GM12872 (cell line): Measurements from ENCODE around the gene CBFA2T3.

Experiments used
- CTCF ChIP-seq: IDR thresholded peaks from 3 replicates; pipeline ENCODE4 v1.5.1; 2011; ENCODE audit warnings: low read depth, mild to moderate bottlenecking, low read length, moderate library complexity; ENCODE audit not compliant: insufficient read depth

CBFA2T3 gene

DNA sequence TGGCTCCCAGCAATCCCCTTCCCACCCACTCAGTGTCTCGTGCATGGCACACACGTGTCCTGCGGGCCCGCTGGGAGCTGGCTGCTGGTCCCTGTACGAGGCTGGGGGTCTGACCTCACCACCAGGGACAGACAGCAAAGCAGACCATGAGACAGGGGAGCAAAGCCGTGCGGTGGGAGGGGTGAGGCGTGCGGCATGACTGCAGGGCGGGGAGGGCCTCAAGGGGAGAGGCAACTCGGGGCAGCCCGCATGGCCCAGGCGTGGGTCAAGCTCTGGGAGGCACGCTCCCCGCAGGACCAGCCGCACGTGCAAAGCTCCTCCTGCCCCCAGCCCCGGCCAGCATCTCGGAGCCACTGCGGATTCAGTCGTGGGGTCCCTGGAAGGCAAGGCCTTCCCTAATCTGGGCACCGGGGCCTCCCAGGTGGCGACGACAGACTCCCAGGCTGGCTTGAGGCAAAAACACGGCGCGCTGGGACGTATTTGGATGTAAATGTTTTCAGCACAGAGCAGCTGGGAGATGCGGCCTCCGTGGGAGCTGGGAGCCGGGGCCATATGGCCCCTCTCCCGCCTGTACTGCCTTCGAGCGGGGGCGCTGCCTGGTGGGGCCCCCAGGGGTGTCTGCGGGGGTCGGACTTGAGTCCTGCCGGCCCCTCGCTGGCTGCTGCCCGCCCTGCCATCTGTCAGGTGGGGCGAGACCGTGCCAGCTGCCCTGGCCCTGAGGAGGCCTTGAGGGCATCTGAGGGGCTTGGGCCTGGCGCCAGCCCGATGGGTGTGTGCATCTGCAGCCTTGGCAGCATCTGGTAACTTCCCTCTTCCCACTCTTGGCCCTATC is 12.2 kb upstream of the CBFA2T3 start:
- no peak for TF ChIP-seq CTCF

DNA sequence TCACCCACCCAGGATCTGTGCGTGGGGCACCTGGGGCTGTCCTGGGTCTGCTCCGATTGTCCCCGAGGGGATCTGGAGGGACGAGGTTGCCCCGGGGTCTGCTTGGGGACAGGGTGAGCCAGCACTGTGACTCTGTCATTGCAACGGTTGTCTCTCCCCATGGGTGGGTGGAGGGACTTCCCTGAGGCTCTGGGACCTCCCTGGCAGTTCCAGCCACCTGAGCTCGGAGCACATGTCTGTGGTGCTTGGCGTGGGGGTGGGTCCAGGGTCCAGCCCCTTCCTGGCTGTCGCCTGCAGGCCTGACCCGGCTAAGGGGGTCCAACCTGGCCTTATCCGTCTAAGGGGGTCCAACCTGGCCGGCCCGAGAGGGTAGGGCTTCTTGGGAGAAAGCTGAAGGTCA is 8.5 kb upstream of the CBFA2T3 start:
- no peak for TF ChIP-seq CTCF

DNA sequence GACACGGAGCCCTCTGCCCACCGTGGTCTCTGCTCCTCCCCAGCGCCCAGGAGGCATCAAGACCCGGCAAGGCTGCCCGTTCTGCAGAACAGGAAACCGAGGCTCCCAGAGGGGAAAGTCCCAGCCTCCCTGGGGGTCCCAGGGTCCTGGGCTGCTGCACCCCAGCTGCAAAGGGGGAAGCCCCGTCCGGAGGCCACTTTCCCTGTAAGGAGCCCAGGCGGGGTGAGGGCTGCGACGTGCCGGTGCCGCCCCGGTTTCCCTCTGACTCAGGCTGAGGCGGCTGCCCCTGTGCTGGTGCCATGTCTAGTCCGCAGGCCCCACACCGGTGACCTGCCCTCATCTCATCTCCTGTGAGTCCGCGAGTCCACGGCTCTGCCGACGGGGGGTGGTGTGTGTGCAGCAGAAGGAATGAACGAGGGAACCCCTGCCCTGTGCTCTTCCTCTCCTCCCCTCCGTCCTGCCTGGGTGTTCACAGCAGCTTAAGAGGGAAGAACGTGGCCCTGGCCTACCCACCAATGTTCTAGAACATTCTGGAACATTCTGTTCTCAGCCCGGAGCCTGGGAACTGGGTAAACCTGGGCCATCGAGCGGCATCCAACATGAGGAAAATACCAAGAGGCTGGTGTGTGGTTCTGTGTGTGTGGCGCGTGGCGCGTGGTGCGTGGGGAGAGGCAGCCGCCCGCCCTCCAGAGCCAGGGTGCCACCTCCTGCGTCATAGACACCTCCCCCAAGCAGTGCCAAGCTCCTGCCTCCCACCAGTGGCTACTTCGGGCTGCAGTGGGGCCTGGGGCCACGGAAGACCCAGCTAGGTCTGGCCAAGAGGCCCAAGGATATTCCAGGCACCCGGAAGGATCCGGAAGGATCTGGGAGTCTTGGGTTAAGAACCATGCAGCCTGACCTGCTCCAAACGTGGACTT is 7.0 kb upstream of the CBFA2T3 start:
- no peak for TF ChIP-seq CTCF

- no peak for TF ChIP-seq CTCF
Measured at GRCh38 chr16:88983165-88983564, 6.2 kb upstream of the CBFA2T3 start.

DNA sequence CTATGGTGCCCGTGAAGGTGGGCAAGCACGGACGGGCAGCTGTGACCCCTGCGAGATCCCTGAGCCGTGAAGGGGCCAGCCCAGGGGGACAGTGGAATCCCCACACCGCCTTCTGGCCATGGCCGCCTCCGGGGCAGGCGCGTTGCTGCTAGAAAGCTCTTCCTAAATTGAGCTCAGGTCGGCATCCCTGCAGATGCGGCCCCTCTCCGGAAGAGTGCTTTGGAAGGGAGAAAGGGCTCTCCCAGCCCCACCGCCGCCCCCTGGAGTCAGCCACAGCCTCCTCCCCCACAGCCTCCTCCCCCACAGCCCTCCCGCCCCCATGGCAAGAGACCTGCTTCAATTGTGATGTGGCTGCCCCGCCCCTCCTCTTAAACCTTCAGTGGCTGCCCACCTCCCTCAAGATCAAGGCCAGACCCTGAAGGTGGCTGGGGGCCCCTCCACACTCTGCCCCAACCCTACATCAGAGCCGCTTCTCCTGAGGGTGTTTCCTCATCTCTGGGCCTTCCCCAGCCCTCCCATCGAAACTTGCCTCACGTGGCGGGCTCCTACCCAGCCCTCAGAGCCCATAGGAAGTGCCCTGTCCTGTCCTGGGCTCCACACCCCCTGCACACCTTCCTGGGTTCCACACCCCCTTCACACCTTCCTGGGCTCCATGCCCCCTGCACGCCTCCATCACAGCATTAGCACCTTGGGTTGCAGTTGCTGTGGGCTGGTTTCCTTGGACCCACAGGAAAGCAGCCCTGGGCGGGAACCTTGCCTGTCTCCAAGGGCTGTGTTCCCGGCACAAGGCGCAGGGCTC is 5.5 kb upstream of the CBFA2T3 start:
- no peak for TF ChIP-seq CTCF

GRCh38 chr16:88979353-88980015 is 2.5 kb upstream of the CBFA2T3 start:
- TF ChIP-seq CTCF: no peak
